Embryonic facial prominence (tissue), 1 donor: Measurements from ENCODE around the gene PRPF6.

Experiments
- DNase-seq: peaks from one replicate; pipeline ENCODE4 v3.0.0-alpha.2; 2016; ENCODE audit errors: extremely low spot score

Gene PRPF6

GRCh38 chr20:64077541-64077875 lies 96.6 kb downstream of the PRPF6 start:
- DNase-seq, result no peak

DNA sequence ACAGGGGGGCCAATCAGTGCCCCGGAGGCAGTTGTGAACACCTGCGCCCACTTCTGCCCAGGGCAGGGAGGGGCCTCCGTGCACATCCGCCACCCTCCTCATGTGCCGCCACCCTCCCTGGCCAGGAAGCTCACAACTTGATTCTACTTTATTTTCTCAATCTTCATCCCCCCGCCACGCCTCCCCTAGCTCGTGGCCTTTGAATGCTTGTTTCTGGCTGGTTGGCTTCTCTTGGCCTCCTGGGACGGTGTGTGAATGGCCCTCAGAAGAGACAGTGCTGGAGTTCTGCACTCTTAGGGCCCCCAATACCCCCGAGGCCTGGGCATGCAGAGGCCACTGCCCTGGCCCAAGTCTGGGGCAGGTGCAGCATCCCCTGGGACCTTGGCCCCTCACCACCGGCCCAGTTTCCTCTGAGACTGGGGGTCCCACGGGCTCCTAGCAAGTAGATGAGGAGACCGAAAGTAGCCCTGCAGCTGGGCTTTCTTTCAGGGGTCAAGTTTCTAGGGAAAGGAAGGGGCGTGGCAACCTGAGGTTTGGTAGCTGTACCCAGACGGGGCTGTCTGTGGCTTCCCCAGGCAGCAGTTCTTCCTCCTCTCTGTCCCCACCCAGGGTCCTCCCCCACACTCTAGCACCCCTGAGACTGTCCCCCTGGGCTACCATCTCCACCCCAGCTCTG lies 97.1 kb downstream of the PRPF6 start:
- no peak for DNase-seq

DNA sequence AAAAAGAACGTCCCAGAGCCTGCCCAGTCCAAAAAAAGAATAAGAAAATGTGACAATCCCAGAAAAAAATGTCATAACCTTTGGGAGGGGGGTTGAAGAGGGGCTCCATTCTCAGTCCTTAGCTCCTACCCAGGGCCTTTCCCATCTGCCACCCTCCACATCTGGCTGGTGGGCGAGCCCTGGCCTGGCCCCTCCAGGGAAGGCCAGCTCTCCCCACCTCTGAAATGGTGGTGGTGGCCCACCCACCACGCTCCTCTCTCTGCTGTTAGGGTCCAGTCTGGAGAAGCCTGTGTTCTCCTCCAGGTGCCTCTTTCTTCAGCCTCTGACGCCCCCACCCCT lies 98.0 kb downstream of the PRPF6 start:
- no peak for DNase-seq

DNA sequence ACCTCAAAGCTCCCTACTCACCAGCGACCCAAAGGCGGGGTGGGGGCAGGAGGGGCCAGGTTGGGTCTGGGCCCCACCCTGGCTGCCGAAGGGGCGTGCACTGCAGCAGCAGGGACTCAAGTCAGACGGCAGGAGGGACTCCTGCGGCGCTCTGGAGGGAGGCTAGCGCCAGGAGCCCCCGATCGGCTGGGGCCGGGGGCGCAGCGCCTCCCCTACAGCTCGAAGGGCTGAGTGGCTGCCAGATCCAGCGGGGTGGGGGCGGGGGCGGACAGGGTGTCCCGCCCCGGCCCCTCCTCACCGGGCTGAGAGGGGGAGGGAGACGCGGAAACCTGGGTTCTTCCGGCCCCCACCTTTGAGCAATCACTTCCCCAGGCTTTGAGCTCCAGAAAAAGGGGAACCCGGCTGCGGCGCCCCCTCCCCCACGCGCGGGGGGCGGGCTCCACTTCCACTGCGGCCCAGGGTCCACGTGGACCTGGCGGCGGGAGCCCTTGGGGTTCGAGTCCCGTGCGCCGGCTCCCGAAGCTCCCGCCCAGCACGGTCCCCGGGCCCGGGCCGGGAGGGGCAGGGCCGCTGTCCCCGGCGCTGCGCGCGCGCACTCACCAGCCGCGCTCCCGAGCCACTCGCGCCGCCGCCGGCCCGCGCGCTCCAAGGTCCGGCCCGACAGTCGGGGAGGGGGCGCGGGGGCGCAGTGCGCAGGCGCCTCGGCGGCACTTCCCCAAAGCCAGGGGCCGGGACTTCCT lies 98.5 kb downstream of the PRPF6 start, which contains the start of gene RGS19:
TSS of gene RGS19 (minus strand) at position 246 of the 740 bp plus-strand sequence. CDS start 2,632 bp downstream, outside the sequence.
- DNase-seq, result no peak

DNA sequence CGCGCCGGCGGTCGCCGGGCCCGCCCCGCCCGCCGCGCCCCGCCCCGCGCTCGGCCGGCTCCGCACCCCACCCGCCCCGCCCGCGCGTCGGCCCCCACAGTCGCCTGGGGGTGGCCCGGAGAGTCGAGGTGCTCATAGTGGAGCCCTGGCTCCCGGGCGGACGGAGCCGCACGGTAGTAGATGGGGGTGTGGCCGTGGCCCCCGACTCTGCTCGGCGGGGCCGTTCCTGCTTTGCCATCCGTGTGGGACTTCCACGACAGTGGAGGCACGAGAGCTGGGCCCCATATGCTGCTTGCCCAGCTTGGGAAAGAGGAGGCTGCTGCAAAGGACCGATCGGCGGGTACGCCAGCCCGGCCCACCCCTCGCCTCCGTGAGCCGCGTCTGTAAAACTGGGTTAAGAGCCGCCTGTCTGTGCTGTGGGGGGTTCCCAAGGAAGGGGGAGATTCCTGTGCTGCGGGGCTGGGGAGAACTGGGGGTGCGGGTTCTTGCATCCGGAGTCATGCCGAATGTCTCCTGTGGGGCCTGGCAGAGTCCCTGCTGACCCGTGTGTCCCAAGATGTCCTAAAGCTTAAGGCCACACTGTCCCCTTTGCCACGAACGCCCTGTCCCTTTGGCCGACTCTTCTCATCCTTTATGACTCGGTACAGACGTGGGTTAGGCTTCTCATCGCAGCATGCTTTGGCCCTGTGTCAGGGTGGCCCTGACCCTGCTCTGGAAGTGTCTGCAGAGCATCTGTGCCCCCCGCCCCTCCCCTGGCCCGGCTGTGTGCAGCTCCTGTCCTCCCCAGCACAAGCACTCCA lies 99.3 kb downstream of the PRPF6 start, which contains the start of gene OPRL1:
TSS of gene OPRL1 (plus strand) at position 70 of the 800 bp plus-strand sequence. CDS start 12,639 bp downstream, outside the sequence.
- no peak for DNase-seq

DNA sequence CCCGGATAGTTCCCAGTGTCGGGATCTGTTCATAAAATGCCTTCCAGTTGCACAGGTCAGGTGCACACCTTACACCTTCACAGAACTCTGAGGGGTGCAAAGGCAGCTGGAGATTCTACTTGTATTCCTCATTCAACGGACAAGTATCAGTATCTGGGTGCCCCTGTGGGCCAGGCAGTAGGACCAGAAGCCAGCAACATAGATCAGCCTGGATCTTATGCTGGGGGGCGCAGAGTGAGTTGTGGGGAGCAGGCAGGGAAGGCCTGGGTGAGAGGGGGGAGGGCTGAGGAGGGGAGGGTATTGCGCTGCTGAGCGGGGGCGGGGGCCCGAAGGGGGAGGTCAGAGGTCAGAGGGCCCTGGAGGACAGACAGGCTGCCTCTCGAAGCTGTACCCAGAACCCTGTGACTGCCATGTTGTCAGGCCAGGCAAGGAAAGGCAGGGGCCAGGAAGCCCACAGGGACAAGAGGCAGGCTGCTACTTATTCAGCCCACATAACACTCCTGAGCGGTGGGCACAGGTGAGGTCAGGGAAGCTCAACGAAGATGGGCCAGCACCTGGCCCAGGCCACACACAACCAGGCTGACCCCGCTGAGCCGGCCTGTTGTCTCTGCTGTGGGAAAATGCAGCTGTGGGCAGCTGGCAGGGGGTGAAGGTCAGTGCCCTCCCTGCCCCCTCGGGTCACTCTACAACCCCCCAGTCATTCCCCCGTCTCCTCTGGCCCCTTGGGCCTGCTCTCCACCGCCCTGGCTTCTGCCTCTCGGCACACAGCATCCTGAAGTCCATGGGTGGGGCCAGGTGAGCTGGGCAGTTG lies 100.1 kb downstream of the PRPF6 start:
- no peak for DNase-seq

DNA sequence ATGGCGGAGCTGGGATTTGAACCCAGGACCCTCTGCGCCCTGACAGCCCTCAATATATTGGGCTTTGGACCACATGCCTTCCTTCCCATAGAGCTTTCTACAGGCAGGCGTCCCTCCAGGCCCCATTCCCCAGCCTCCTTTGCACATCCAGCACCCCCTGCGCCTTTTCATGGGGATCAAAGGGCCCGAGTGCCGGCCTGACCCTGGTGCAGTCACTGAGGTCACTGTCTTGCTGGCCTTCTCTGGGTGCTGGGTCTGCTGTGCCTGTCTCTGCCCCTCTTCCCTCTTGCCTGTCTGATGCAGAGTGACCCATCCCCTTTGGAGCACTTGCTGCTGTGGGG lies 100.7 kb downstream of the PRPF6 start:
- no peak for DNase-seq

DNA sequence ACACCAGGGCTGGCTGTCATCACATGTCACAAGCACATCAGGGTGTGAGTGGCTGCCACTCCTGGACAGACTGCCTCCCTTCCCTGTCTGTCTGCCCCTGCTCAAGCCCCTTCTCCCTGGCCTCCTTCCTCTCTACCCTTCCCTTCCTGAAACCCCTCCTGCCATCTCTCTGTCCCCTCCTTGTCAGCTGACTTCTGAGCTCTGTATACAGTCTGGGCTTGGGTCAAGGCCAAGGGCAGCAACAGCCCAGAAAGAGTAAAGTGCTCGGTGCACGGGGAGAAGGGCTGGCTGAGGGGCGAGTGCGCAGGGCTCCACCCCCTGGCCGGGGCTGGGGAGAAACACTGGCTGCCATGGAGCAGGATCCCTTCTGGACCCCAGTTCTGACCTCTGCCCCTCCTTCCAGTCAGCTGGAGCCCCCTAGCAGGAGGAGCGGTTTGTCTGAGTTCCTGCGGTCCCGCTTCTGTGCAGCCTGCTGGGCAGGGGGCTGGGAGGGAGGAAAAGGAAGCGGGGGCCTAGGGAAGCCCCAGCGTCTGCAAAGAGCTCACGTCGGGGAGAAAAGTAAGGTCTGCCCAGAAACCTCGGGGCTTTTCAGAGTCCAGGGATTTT lies 101.3 kb downstream of the PRPF6 start:
- DNase-seq, result no peak
